HG03571 (cell line): ENCODE data around the gene PRSS8.
"Not testable (repeated sequence)": the region's sequence is repeated elsewhere in the genome, so short reads cannot be mapped to it uniquely, and the experiment has no call there.

Experiments
- ATAC-seq: cut with Tn5 transposase; IDR thresholded peaks from one replicate; pipeline ENCODE4 v1.9.1; 2021; ENCODE audit not compliant: unreplicated experiment

Gene PRSS8

GRCh38 chr16:31106509-31107464 lies 28.7 kb downstream of the PRSS8 start:
- ATAC-seq, result no peak

- no peak for ATAC-seq
These were observed 29.8 kb downstream of the PRSS8 start for GRCh38 chr16:31105677-31106213.

- ATAC-seq, result not testable (repeated sequence)
These were observed 34.5 kb downstream of the PRSS8 start for GRCh38 chr16:31100876-31101641.

- ATAC-seq, result no peak
These were observed 35.5 kb downstream of the PRSS8 start for GRCh38 chr16:31099860-31100638.

GRCh38 chr16:31094424-31095120 lies 41.0 kb downstream of the PRSS8 start, which contains the start of gene VKORC1:
Gene VKORC1 (minus strand): TSS chr16:31094797. CDS start chr16:31094729, 68 bp downstream.
- ATAC-seq, result peak; percentile 84

GRCh38 chr16:31094088-31094423 lies 41.5 kb downstream of the PRSS8 start:
- no peak for ATAC-seq

- no peak for ATAC-seq
These were observed 42.3 kb downstream of the PRSS8 start for GRCh38 chr16:31093132-31093703.

- ATAC-seq, result no peak
These were observed 43.2 kb downstream of the PRSS8 start for GRCh38 chr16:31092330-31092729.

- no peak for ATAC-seq
These were observed 45.0 kb downstream of the PRSS8 start for GRCh38 chr16:31090540-31090939.

- no peak for ATAC-seq
These were observed 46.3 kb downstream of the PRSS8 start for GRCh38 chr16:31089199-31089598.

- no peak for ATAC-seq
These were observed 46.9 kb downstream of the PRSS8 start, which contains the start of gene PRSS53 for GRCh38 chr16:31088459-31089183. Gene PRSS53 (minus strand): TSS chr16:31088943. CDS start chr16:31088809, 134 bp downstream.

- no peak for ATAC-seq
These were observed 47.6 kb downstream of the PRSS8 start for GRCh38 chr16:31087971-31088370.

- ATAC-seq, result no peak
These were observed 48.0 kb downstream of the PRSS8 start for GRCh38 chr16:31087481-31087880.

GRCh38 chr16:31086629-31086906 lies 49.0 kb downstream of the PRSS8 start:
- no peak for ATAC-seq

- no peak for ATAC-seq
These were observed 49.5 kb downstream of the PRSS8 start for GRCh38 chr16:31085873-31086628.

GRCh38 chr16:31085411-31085810 lies 50.1 kb downstream of the PRSS8 start:
- ATAC-seq, result no peak

GRCh38 chr16:31084584-31085302 lies 50.8 kb downstream of the PRSS8 start:
- no peak for ATAC-seq

GRCh38 chr16:31083981-31084380 lies 51.5 kb downstream of the PRSS8 start:
- ATAC-seq, result no peak
